Islet of Langerhans (tissue), 1 donor: ENCODE measurements around the gene DMRT2.

Experiments
- FAIRE-seq: peaks from one replicate; lab custom pipeline; 2011; peaks lifted over from hg19 to GRCh38; lab: Jason Lieb, UNC

DMRT2 gene

GRCh38 chr9:1047591-1048230, 2.4 kb upstream of the DMRT2 start:
- FAIRE-seq, result no peak

GRCh38 chr9:1048231-1048619, 1.9 kb upstream of the DMRT2 start:
- FAIRE-seq, result no peak

- FAIRE-seq, result no peak
These were observed 1.3 kb upstream of the DMRT2 start for GRCh38 chr9:1048811-1049210.

- FAIRE-seq, result no peak
These were observed 516 bp upstream of the DMRT2 start for GRCh38 chr9:1049641-1050040.

GRCh38 chr9:1051210-1051583, 1.0 kb downstream of the DMRT2 start:
- FAIRE-seq, result no peak

GRCh38 chr9:1051584-1052275, 1.6 kb downstream of the DMRT2 start:
- FAIRE-seq, result no peak

GRCh38 chr9:1052365-1053281, 2.5 kb downstream of the DMRT2 start:
- no peak for FAIRE-seq

GRCh38 chr9:1053282-1053621, 3.1 kb downstream of the DMRT2 start:
- no peak for FAIRE-seq

GRCh38 chr9:1053986-1054425, 3.8 kb downstream of the DMRT2 start:
- FAIRE-seq, result no peak

GRCh38 chr9:1055166-1055565, 5.0 kb downstream of the DMRT2 start:
- FAIRE-seq, result peak; percentile 33

- FAIRE-seq, result no peak
These were observed 7.8 kb downstream of the DMRT2 start for GRCh38 chr9:1057910-1058309.

- FAIRE-seq, result no peak
These were observed 8.8 kb downstream of the DMRT2 start for GRCh38 chr9:1058826-1059487.

- no peak for FAIRE-seq
These were observed 15.0 kb downstream of the DMRT2 start for GRCh38 chr9:1065130-1065529.

- FAIRE-seq, result no peak
These were observed 20.5 kb downstream of the DMRT2 start for GRCh38 chr9:1070692-1071091.

GRCh38 chr9:1071730-1072129, 21.6 kb downstream of the DMRT2 start:
- FAIRE-seq, result no peak

GRCh38 chr9:1073497-1073896, 23.3 kb downstream of the DMRT2 start:
- no peak for FAIRE-seq

- FAIRE-seq, result no peak
These were observed 27.5 kb downstream of the DMRT2 start for GRCh38 chr9:1077616-1078015.

- FAIRE-seq, result no peak
These were observed 33.3 kb downstream of the DMRT2 start for GRCh38 chr9:1083325-1083913.

GRCh38 chr9:1085086-1085485, 34.9 kb downstream of the DMRT2 start:
- FAIRE-seq, result no peak

GRCh38 chr9:1086517-1086916, 36.4 kb downstream of the DMRT2 start:
- no peak for FAIRE-seq

GRCh38 chr9:1087120-1087881, 37.1 kb downstream of the DMRT2 start:
- no peak for FAIRE-seq

- no peak for FAIRE-seq
These were observed 44.6 kb downstream of the DMRT2 start for GRCh38 chr9:1094749-1095148.
